Esophagus squamous epithelium (tissue), 4 donors: ENCODE data around the gene YIPF1.

Experiments
- CTCF ChIP-seq, 6 experiments: fragments of 450-650 bp in 4 of 6; fragments of 200-600 bp in 2 of 6; sonication (generic) in 2 of 6; IDR thresholded peaks; one replicate each; pipeline ENCODE4 v1.5.1; 2016 to 2019; ENCODE audit warnings: antibody characterized with exemption in 6 of 6, mild to moderate bottlenecking in 4 of 6, moderate library complexity in 4 of 6
- POLR2A ChIP-seq, 4 donors: fragments of 450-650 bp; IDR thresholded peaks; one replicate each; pipeline ENCODE4 v1.6.1; 2017; ENCODE audit warnings: antibody characterized with exemption in 4 of 4, mild to moderate bottlenecking in 4 of 4, moderate library complexity in 3 of 4

- TF ChIP-seq CTCF (IDR thresholded peaks at IDR 0.05) (no peak), POLR2A (IDR thresholded peaks at IDR 0.05) (no peak)
Measured at GRCh38 chr1:53891018-53891417, 1.4 kb upstream of the YIPF1 start.
